K562 (cell line): Measurements from ENCODE around the gene NLRP7. TPM values are rescaled to one million over a fixed set of nuclear protein-coding genes. Genes with fewer than 3 reads are reported as not detected.

Source experiments
- ATAC-seq: fragments of 200-7000 bp; cut with Tn5 transposase; 3 replicates; pipeline ENCODE4 v1.9.1; 2020; ENCODE audit warnings: moderate library complexity
- BruUV-seq: library from RNA; stranded (reverse); fragments of 400-500 nt; replicated peaks from 2 replicates; lab custom pipeline; 2021; lab: Mats Ljungman, UMichigan
- CTCF ChIA-PET: fragments of 300-600 bp; formaldehyde crosslinking; extraction: SDS; loops from one replicate; lab custom pipeline; 2021; ENCODE audit warnings: low intra/inter-chr PET ratio; lab: Yijun Ruan, JAX
- POLR2A ChIA-PET: fragments of 300-600, 350-650 bp; sonication (Branson Sonifier 250); formaldehyde crosslinking; extraction: SDS; loops from one replicate; lab custom pipeline; 2021; ENCODE audit warnings: antibody characterized with exemption, inconsistent platforms; lab: Yijun Ruan, JAX
- DNase-seq, 4 experiments: peaks; one replicate each; pipeline versions ENCODE4 v3.0.0 to v3.0.0-alpha.2; 2011 to 2018; ENCODE audit warnings: low spot score in 3 of 4, mixed read lengths in 3 of 4; ENCODE audit errors: extremely low read depth in 1 of 4
- FAIRE-seq: peaks from 2 replicates; lab custom pipeline; 2011; peaks lifted over from hg19 to GRCh38; lab: Jason Lieb, UNC
- H2AFZ ChIP-seq: 2 replicates; pipeline ENCODE4 v1.6.0; 2011; ENCODE audit warnings: low read depth, low read length, control low read depth, inconsistent platforms
- H3K27ac ChIP-seq: fragments of 200-600 bp; 3 replicates; pipeline ENCODE4 v1.8.0; 2011; ENCODE audit warnings: low read depth, mild to moderate bottlenecking, control low read depth, inconsistent platforms, low read length, moderate library complexity, mixed read lengths; ENCODE audit errors: extremely low read depth
- H3K27me3 ChIP-seq, 2 experiments: fragments of 300-600 bp in 1 of 2; 2 replicates in 1 of 2; 3 replicates in 1 of 2; pipeline versions ENCODE4 v1.6.0 to v1.8.0; 2011; ENCODE audit warnings: inconsistent platforms in 2 of 2, low read length in 2 of 2, mild to moderate bottlenecking in 1 of 2, mixed read lengths in 1 of 2, moderate library complexity in 1 of 2; ENCODE audit not compliant: control insufficient read depth in 2 of 2, insufficient read depth in 2 of 2
- H3K36me3 ChIP-seq: fragments of 300-600 bp; 3 replicates; pipeline ENCODE4 v1.8.0; 2011; ENCODE audit warnings: mild to moderate bottlenecking, low read length, inconsistent platforms; ENCODE audit not compliant: control insufficient read depth, insufficient read depth
- H3K4me1 ChIP-seq, 2 experiments: fragments of 200-600 bp in 1 of 2; replicated peaks in 1 of 2; 2 replicates in 1 of 2; 3 replicates in 1 of 2; pipeline versions ENCODE4 v1.5.1 to v1.8.0; 2011; ENCODE audit warnings: inconsistent platforms in 2 of 2, low read length in 2 of 2, mild to moderate bottlenecking in 1 of 2, mixed read lengths in 1 of 2, moderate library complexity in 1 of 2; ENCODE audit not compliant: control insufficient read depth in 2 of 2, insufficient read depth in 2 of 2
- H3K4me2 ChIP-seq: 2 replicates; pipeline ENCODE4 v1.6.1; 2011; ENCODE audit warnings: low read length, control low read depth, inconsistent platforms, mixed read lengths; ENCODE audit not compliant: insufficient read depth
- H3K4me3 ChIP-seq: fragments of 200-600 bp; sonication (generic), shearing (Covaris generic); 2 replicates; pipeline ENCODE4 v1.5.1; 2016; ENCODE audit warnings: control low read depth, inconsistent platforms
- H3K79me2 ChIP-seq: fragments of 200-600 bp; 3 replicates; pipeline ENCODE4 v1.8.0; 2011; ENCODE audit warnings: low read length, inconsistent platforms; ENCODE audit not compliant: control insufficient read depth, insufficient read depth
- H3K9ac ChIP-seq, 2 experiments: 2 replicates each; pipeline versions ENCODE4 v1.6.0 to v1.6.1; 2011; ENCODE audit warnings: low read depth in 2 of 2, low read length in 2 of 2, control low read depth in 1 of 2, inconsistent platforms in 1 of 2, mild to moderate bottlenecking in 1 of 2, mixed read lengths in 1 of 2; ENCODE audit not compliant: insufficient read depth in 1 of 2
- H3K9me1 ChIP-seq: one replicate; pipeline ENCODE4 v1.6.0; 2011; ENCODE audit warnings: inconsistent platforms, mild to moderate bottlenecking, low read length, moderate library complexity; ENCODE audit not compliant: control insufficient read depth, insufficient read depth
- H3K9me3 ChIP-seq: replicated peaks from 2 replicates; pipeline ENCODE4 v1.5.1; 2011; ENCODE audit warnings: low read depth, low read length, inconsistent platforms; ENCODE audit not compliant: control insufficient read depth, insufficient read depth
- H4K20me1 ChIP-seq: replicated peaks from 2 replicates; pipeline ENCODE4 v1.6.1; 2011; ENCODE audit warnings: low read length, inconsistent platforms, mixed read lengths; ENCODE audit not compliant: control insufficient read depth, insufficient read depth
- CBX1 ChIP-seq: sonication (generic); IDR thresholded peaks from 2 replicates; pipeline ENCODE4 v1.6.1; 2016; ENCODE audit warnings: antibody characterized with exemption, low read depth, mild to moderate bottlenecking
- ESRRA ChIP-seq: fragments of 450-650 bp; IDR thresholded peaks from 2 replicates; pipeline ENCODE4 v1.6.1; 2014; ENCODE audit warnings: low read depth, mild to moderate bottlenecking, moderate library complexity, borderline replicate concordance
- ETV6 ChIP-seq, 3 experiments: fragments of 150-350 bp in 1 of 3; sonication (generic) in 1 of 3; formaldehyde crosslinking in 1 of 3; IDR thresholded peaks; 2 replicates each; pipeline versions ENCODE4 v1.6.1 to v1.8.0; 2014 to 2022; ENCODE audit warnings: borderline replicate concordance in 2 of 3, low read depth in 2 of 3, antibody characterized with exemption in 1 of 3, low read length in 1 of 3, mild to moderate bottlenecking in 1 of 3, missing genetic modification reagents in 1 of 3
- HIVEP1 ChIP-seq: fragments of 250-450 bp; sonication (Bioruptor Pico); IDR thresholded peaks from 2 replicates; pipeline ENCODE4 v1.4.0; 2020; ENCODE audit warnings: mild to moderate bottlenecking
- JUN ChIP-seq, 2 experiments: sonication (generic) in 1 of 2; formaldehyde crosslinking in 1 of 2; IDR thresholded peaks; 2 replicates each; pipeline versions ENCODE4 v1.6.1 to v1.8.0; 2012 to 2022; ENCODE audit warnings: borderline replicate concordance in 2 of 2, mild to moderate bottlenecking in 2 of 2, improper control_type of control experiment in 1 of 2, low read depth in 1 of 2, low read length in 1 of 2, missing genetic modification reagents in 1 of 2
- MTA1 ChIP-seq: fragments of 450-650 bp; IDR thresholded peaks from 2 replicates; pipeline ENCODE4 v1.6.1; 2017; ENCODE audit warnings: borderline replicate concordance
- SPI1 ChIP-seq: IDR thresholded peaks from 2 replicates; pipeline ENCODE4 v1.6.1; 2011; ENCODE audit warnings: low read depth, low read length, control low read depth, borderline replicate concordance
- SREBF1 ChIP-seq: fragments of 150-350 bp; IDR thresholded peaks from 2 replicates; pipeline ENCODE4 v1.6.1; 2014; ENCODE audit warnings: antibody characterized with exemption, low read depth, low read length, borderline replicate concordance
- TCF3 ChIP-seq: sonication (generic); formaldehyde crosslinking; IDR thresholded peaks from 2 replicates; pipeline ENCODE4 v1.4.0; 2020; ENCODE audit warnings: mild to moderate bottlenecking, missing genetic modification reagents
- ZNF217 ChIP-seq: sonication (generic); formaldehyde crosslinking; IDR thresholded peaks from 2 replicates; pipeline ENCODE4 v1.8.0; 2022; ENCODE audit warnings: mild to moderate bottlenecking, missing genetic modification reagents
- ZNF696 ChIP-seq: fragments of 250-450 bp; sonication (Bioruptor Pico); conservative IDR thresholded peaks from 2 replicates; pipeline ENCODE4 v1.4.0; 2020; ENCODE audit warnings: mild to moderate bottlenecking, moderate library complexity
- ZSCAN32 ChIP-seq: fragments of 450-650 bp; formaldehyde crosslinking; IDR thresholded peaks from 2 replicates; pipeline ENCODE4 v1.4.0; 2020; ENCODE audit warnings: mild to moderate bottlenecking, moderate library complexity
- WGBS: fragments of 100-300 bp; shearing (Covaris generic); methylation state at CpG from one replicate; pipeline ENCODE4 v1.1.6; 2016; ENCODE audit warnings: low coverage, mixed read lengths; ENCODE audit not compliant: insufficient coverage; ENCODE audit errors: missing lambda C conversion rate; 5-methylcytosine and 5-hydroxymethylcytosine counted together
- in situ Hi-C: fragments of 300-500 bp; cut with MboI; formaldehyde crosslinking; loops from 4 replicates; pipeline ENCODE4 v1.15.0; 2018; ENCODE audit warnings: inconsistent platforms, mixed read lengths
- intact Hi-C: fragments of 100-400 bp; cut with micrococcal nuclease; formaldehyde crosslinking; loops from 2 replicates; pipeline ENCODE4 v1.14.2; 2022
- polyA plus RNA-seq, 8 experiments: library from polyadenylated mRNA; depleted of rRNA in 4 of 8; stranded (reverse) in 5 of 8; unstranded in 3 of 8; fragments of >200 nt; fragmentation: Nextera tagmentation in 2 of 8; fragmentation: Illumina TruSeq in 1 of 8; extraction: Ambion mirVana in 2 of 8; extraction: Trizol in 1 of 8; gene quantifications; 2 replicates each; pipeline versions ENCODE4 v1.2.1 to v1.2.3, GENCODE V29; 2011 to 2014; ENCODE audit warnings: inconsistent platforms in 1 of 8, missing spikeins in 1 of 8
- total RNA-seq, 7 experiments: library from RNA; depleted of rRNA in 6 of 7; stranded (reverse); fragments of >200 nt in 6 of 7; fragmentation: Illumina TruSeq in 2 of 7; extraction: Trizol in 2 of 7; gene quantifications; 2 replicates each; pipeline versions ENCODE4 v1.2.1 to v1.2.3, GENCODE V29; 2011 to 2021; ENCODE audit warnings: low replicate concordance in 1 of 7
- TF ChIP-seq, protein P1 (sequence below): fragments of 450-650 bp; IDR thresholded peaks from 2 replicates; pipeline ENCODE4 v1.6.1; 2016; ENCODE audit warnings: low read depth, mild to moderate bottlenecking, moderate library complexity
- TF ChIP-seq, protein P2 (sequence below): fragments of 250-450 bp; sonication (Bioruptor Pico); IDR thresholded peaks from 2 replicates; pipeline ENCODE4 v1.8.0; 2022; ENCODE audit warnings: inconsistent platforms, mild to moderate bottlenecking, moderate library complexity, borderline replicate concordance
- TF ChIP-seq, protein P3 (sequence below): IDR thresholded peaks from 2 replicates; pipeline ENCODE4 v1.6.1; 2016; ENCODE audit warnings: missing genetic modification characterization, missing compliant biosample characterization
- TF ChIP-seq, protein P4 (sequence below): fragments of 150-350 bp; conservative IDR thresholded peaks from 2 replicates; pipeline ENCODE4 v1.6.1; 2014; ENCODE audit warnings: low read length

The NLRP7 gene
- total and polyA plus RNA-seq, 9 of the 15 experiments (the other 6 are each of a cell fraction or from before 2014, with no cell fraction given): 0.03 to 0.22 (median 0.09) TPM; not detected in 3

DNA sequence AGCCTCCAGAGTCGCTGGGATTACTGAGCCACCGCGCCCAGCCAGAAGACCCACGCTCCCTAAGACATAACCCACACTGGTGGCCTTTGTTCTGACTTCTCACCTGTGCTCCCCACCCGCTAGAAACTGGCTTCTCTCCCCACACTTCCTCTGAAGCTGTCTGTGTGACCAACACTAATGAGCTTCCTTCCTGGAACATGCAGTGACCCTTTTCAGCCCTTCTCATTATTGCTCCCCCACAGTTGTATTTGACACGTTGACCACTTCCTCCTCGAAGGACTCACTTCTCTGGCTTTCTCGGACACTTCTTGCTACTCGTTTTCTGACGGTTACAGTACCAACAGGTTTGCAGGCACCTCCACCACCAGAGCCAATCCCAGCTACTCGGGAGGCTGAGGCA is 30.5 kb downstream of the NLRP7 start:
- FAIRE-seq (peak; percentile 64), DNase-seq (no peak)
- Histone ChIP-seq H3K4me3 (no peak overlapping the region), H3K27me3 (peaks cover 2 to 9% of the 10 kb centered on the region in 2 experiments; a peak in 2 of 5 replicates), H3K9me3 (no peaks in the 10 kb centered on the region), H3K79me2 (no peaks in the 10 kb centered on the region)
- 21% methylated on average over 11 of the region's 11 CpGs for WGBS
- no TSS peak for BruUV-seq
- CTCF ChIA-PET: no interaction called here
- intact Hi-C loops: no loop called here
- TF ChIP-seq HIVEP1 (CRISPR knock-in tag): no peak
- TF ChIP-seq JUN (IDR thresholded peaks at IDR 0.05; ENCODE audit: borderline replicate concordance, low read depth, low read length): no peak
- no peak for TF ChIP-seq JUN (CRISPR knock-in tag; IDR thresholded peaks at IDR 0.05; ENCODE audit: borderline replicate concordance)
- no peak for TF ChIP-seq CBX1
- no peak for TF ChIP-seq ESRRA
- TF ChIP-seq, protein P1, sequence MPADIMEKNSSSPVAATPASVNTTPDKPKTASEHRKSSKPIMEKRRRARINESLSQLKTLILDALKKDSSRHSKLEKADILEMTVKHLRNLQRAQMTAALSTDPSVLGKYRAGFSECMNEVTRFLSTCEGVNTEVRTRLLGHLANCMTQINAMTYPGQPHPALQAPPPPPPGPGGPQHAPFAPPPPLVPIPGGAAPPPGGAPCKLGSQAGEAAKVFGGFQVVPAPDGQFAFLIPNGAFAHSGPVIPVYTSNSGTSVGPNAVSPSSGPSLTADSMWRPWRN: no peak
- TF ChIP-seq SREBF1: no peak
- TF ChIP-seq, protein P2, sequence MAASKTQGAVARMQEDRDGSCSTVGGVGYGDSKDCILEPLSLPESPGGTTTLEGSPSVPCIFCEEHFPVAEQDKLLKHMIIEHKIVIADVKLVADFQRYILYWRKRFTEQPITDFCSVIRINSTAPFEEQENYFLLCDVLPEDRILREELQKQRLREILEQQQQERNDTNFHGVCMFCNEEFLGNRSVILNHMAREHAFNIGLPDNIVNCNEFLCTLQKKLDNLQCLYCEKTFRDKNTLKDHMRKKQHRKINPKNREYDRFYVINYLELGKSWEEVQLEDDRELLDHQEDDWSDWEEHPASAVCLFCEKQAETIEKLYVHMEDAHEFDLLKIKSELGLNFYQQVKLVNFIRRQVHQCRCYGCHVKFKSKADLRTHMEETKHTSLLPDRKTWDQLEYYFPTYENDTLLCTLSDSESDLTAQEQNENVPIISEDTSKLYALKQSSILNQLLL: no peak
- no peak for TF ChIP-seq TCF3 (CRISPR knock-in tag)
- peak; percentile 75; the same call in 1 of the 2 replicates for TF ChIP-seq SPI1
- TF ChIP-seq, protein P3, sequence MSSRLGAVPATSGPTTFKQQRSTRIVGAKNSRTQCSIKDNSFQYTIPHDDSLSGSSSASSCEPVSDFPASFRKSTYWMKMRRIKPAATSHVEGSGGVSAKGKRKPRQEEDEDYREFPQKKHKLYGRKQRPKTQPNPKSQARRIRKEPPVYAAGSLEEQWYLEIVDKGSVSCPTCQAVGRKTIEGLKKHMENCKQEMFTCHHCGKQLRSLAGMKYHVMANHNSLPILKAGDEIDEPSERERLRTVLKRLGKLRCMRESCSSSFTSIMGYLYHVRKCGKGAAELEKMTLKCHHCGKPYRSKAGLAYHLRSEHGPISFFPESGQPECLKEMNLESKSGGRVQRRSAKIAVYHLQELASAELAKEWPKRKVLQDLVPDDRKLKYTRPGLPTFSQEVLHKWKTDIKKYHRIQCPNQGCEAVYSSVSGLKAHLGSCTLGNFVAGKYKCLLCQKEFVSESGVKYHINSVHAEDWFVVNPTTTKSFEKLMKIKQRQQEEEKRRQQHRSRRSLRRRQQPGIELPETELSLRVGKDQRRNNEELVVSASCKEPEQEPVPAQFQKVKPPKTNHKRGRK (tag): no peak
- no peak for TF ChIP-seq ZNF696 (CRISPR knock-in tag)
- TF ChIP-seq ETV6 (IDR thresholded peaks at IDR 0.05; ENCODE audit: borderline replicate concordance in 1 of 2, low read depth in 2 of 2, low read length in 1 of 2): peak in 1 of 2 experiments; percentile 90; a peak in 2 of 4 replicates
- no peak for TF ChIP-seq ETV6 (CRISPR knock-in tag; IDR thresholded peaks at IDR 0.05; ENCODE audit: borderline replicate concordance)
- TF ChIP-seq, protein P4, sequence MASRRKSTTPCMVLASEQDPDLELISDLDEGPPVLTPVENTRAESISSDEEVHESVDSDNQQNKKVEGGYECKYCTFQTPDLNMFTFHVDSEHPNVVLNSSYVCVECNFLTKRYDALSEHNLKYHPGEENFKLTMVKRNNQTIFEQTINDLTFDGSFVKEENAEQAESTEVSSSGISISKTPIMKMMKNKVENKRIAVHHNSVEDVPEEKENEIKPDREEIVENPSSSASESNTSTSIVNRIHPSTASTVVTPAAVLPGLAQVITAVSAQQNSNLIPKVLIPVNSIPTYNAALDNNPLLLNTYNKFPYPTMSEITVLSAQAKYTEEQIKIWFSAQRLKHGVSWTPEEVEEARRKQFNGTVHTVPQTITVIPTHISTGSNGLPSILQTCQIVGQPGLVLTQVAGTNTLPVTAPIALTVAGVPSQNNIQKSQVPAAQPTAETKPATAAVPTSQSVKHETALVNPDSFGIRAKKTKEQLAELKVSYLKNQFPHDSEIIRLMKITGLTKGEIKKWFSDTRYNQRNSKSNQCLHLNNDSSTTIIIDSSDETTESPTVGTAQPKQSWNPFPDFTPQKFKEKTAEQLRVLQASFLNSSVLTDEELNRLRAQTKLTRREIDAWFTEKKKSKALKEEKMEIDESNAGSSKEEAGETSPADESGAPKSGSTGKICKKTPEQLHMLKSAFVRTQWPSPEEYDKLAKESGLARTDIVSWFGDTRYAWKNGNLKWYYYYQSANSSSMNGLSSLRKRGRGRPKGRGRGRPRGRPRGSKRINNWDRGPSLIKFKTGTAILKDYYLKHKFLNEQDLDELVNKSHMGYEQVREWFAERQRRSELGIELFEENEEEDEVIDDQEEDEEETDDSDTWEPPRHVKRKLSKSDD: no peak
- no peak for TF ChIP-seq ZSCAN32 (CRISPR knock-in tag)
- TF ChIP-seq ZNF217 (CRISPR knock-in tag): no peak
- no peak for TF ChIP-seq MTA1
- TF ChIP-seq, all 486 proteins: peak for 2
- Histone ChIP-seq H3K4me2 (no peak overlapping the region), H3K9ac (no peak overlapping the region), H3K9me1 (no peaks in the 10 kb centered on the region), H3K36me3 (no peaks in the 10 kb centered on the region), H3K27ac (no peak overlapping the region), H2AFZ (peak overlapping the region; percentile 68), H3K4me1 (peaks cover 4 to 7% of the 10 kb centered on the region in 2 experiments; a peak in 2 of 5 replicates), H4K20me1 (no peaks in the 10 kb centered on the region)
- in situ Hi-C loops: no loop called here
- POLR2A ChIA-PET: interaction anchor here (0.6 kb wide), 1 partner anchor 263 kb away, joined by 3 read pairs; no protein-coding TSS in a partner anchor
- no peak for ATAC-seq
